Common myeloid progenitor, CD34-positive (primary cell): Measurements from ENCODE around the gene ST6GALNAC3.

Experiments
- CTCF ChIA-PET: fragments of 350-600 bp; sonication (Branson Sonifier 250); formaldehyde crosslinking; loops from one replicate; lab custom pipeline; 2021; ENCODE audit warnings: antibody characterized with exemption; lab: Charles Lee
- POLR2A ChIA-PET: fragments of 350-600 bp; sonication (Branson Sonifier 250); formaldehyde crosslinking; loops from one replicate; lab custom pipeline; 2021; ENCODE audit warnings: antibody characterized with exemption; lab: Charles Lee
- DNase-seq, 3 donors: peaks; one replicate each; pipeline versions ENCODE4 v3.0.0 to v3.0.0-alpha.2; 2013
- H3K27ac ChIP-seq, 2 experiments: 1 replicate in 1 of 2; 2 replicates in 1 of 2; pipeline ENCODE4 v1.7.0; 2013; ENCODE audit warnings: inconsistent platforms in 2 of 2, low read length in 2 of 2, mild to moderate bottlenecking in 2 of 2, low read depth in 1 of 2, moderate library complexity in 1 of 2; ENCODE audit not compliant: severe bottlenecking in 2 of 2, insufficient read depth in 1 of 2, poor library complexity in 1 of 2
- H3K27me3 ChIP-seq, 5 experiments: replicated peaks in 2 of 5; 1 replicate in 3 of 5; 2 replicates in 2 of 5; pipeline versions ENCODE4 v1.6.1 to v1.7.0; 2013; ENCODE audit warnings: low read length in 4 of 5, mild to moderate bottlenecking in 2 of 5, moderate library complexity in 2 of 5, inconsistent platforms in 1 of 5; ENCODE audit not compliant: insufficient read depth in 5 of 5, control insufficient read depth in 4 of 5
- H3K36me3 ChIP-seq, 4 experiments: 1 replicate in 2 of 4; 2 replicates in 2 of 4; pipeline versions ENCODE4 v1.6.1 to v1.7.0; 2013; ENCODE audit warnings: low read length in 3 of 4, control low read depth in 1 of 4, mild to moderate bottlenecking in 1 of 4; ENCODE audit not compliant: control insufficient read depth in 4 of 4, insufficient read depth in 4 of 4
- H3K4me1 ChIP-seq, 4 experiments: 1 replicate in 3 of 4; 2 replicates in 1 of 4; pipeline versions ENCODE4 v1.6.1 to v1.7.1; 2013; ENCODE audit warnings: low read length in 3 of 4, mild to moderate bottlenecking in 3 of 4, control low read depth in 1 of 4, inconsistent platforms in 1 of 4, moderate library complexity in 1 of 4; ENCODE audit not compliant: control insufficient read depth in 4 of 4, insufficient read depth in 4 of 4; ENCODE audit errors: control extremely low read depth in 1 of 4
- H3K4me3 ChIP-seq, 7 experiments: 1 replicate in 4 of 7; 2 replicates in 3 of 7; pipeline versions ENCODE4 v1.5.1 to v1.7.0; 2013; ENCODE audit warnings: mild to moderate bottlenecking in 7 of 7, low read length in 6 of 7, moderate library complexity in 6 of 7, inconsistent platforms in 2 of 7, low read depth in 2 of 7, control low read depth in 1 of 7; ENCODE audit not compliant: insufficient read depth in 4 of 7, control insufficient read depth in 1 of 7; ENCODE audit errors: extremely low read depth in 1 of 7
- H3K9me3 ChIP-seq, 5 experiments: 1 replicate in 4 of 5; 2 replicates in 1 of 5; pipeline versions ENCODE4 v1.6.1 to v1.7.1; 2013; ENCODE audit warnings: low read length in 4 of 5, mild to moderate bottlenecking in 2 of 5, inconsistent platforms in 1 of 5, low read depth in 1 of 5, moderate library complexity in 1 of 5; ENCODE audit not compliant: control insufficient read depth in 4 of 5, insufficient read depth in 2 of 5; ENCODE audit errors: control extremely low read depth in 1 of 5
- WGBS: methylation state at CpG from one replicate; pipeline ENCODE4 v1.1.5; 2013; ENCODE audit not compliant: insufficient coverage; 5-methylcytosine and 5-hydroxymethylcytosine counted together

The ST6GALNAC3 gene

GRCh38 chr1:76144247-76144646 is 69.7 kb downstream of the ST6GALNAC3 start:
- ChIA-PET POLR2A (no interaction called here), CTCF (interaction anchor here (1.0 to 2.0 kb wide), 2 partner anchors 154 to 982 kb away, joined by 3 to 4 read pairs; no protein-coding TSS in a partner anchor)
- Histone ChIP-seq H3K27me3 (no peaks in the 10 kb centered on the region), H3K36me3 (no peaks in the 10 kb centered on the region), H3K27ac (no peak overlapping the region), H3K4me3 (no peak overlapping the region), H3K9me3 (no peaks in the 10 kb centered on the region), H3K4me1 (no peaks in the 10 kb centered on the region)
- no peak for DNase-seq
- WGBS: no CpG with 5 or more reads among the region's 2 CpGs

- POLR2A ChIA-PET: no interaction called here
- CTCF ChIA-PET: interaction anchor here (1.0 to 2.0 kb wide), 2 partner anchors 155 to 981 kb away, joined by 3 to 4 read pairs; no protein-coding TSS in a partner anchor
- DNase-seq: no peak
Observed at GRCh38 chr1:76145332-76145731, 70.8 kb downstream of the ST6GALNAC3 start.

GRCh38 chr1:76146184-76146583 is 71.6 kb downstream of the ST6GALNAC3 start:
- H3K36me3 ChIP-seq: no peaks in the 10 kb centered on the region
- H3K9me3 ChIP-seq: no peaks in the 10 kb centered on the region
- 100% methylated on average over 1 of the region's 1 CpG for WGBS
- H3K4me1 ChIP-seq: no peaks in the 10 kb centered on the region
- H3K27ac ChIP-seq: no peak overlapping the region
- H3K27me3 ChIP-seq: no peaks in the 10 kb centered on the region
- H3K4me3 ChIP-seq: no peak overlapping the region
- CTCF ChIA-PET: interaction anchor here (0.6 kb wide), 1 partner anchor 92 kb away, joined by 3 read pairs; no protein-coding TSS in a partner anchor
- POLR2A ChIA-PET: no interaction called here
- DNase-seq: no peak

More at GRCh38 chr1:76145332-76145731, 70.8 kb downstream of the ST6GALNAC3 start:
- 94% methylated on average over 4 of the region's 6 CpGs for whole genome bisulfite sequencing
- Histone ChIP-seq H3K4me1 (no peaks in the 10 kb centered on the region), H3K4me3 (no peak overlapping the region), H3K27me3 (no peaks in the 10 kb centered on the region), H3K36me3 (no peaks in the 10 kb centered on the region), H3K27ac (no peak overlapping the region), H3K9me3 (no peaks in the 10 kb centered on the region)

GRCh38 chr1:76147917-76148316 is 73.4 kb downstream of the ST6GALNAC3 start:
- no peaks in the 10 kb centered on the region for H3K27me3 ChIP-seq
- no peaks in the 10 kb centered on the region for H3K9me3 ChIP-seq
- H3K4me3 ChIP-seq: no peak overlapping the region
- no peak for DNase-seq
- H3K4me1 ChIP-seq: no peaks in the 10 kb centered on the region
- H3K27ac ChIP-seq: no peak overlapping the region
- CTCF ChIA-PET: interaction anchor here (1.9 kb wide), 1 partner anchor 12 kb away, joined by 6 read pairs; no protein-coding TSS in a partner anchor
- H3K36me3 ChIP-seq: no peaks in the 10 kb centered on the region
- no CpG with 5 or more reads among the region's 4 CpGs for WGBS
- POLR2A ChIA-PET: no interaction called here

- ChIA-PET POLR2A (no interaction called here), CTCF (interaction anchor here (1.9 kb wide), 1 partner anchor 12 kb away, joined by 6 read pairs; no protein-coding TSS in a partner anchor)
- Histone ChIP-seq H3K4me3 (no peak overlapping the region), H3K36me3 (no peaks in the 10 kb centered on the region), H3K27me3 (no peaks in the 10 kb centered on the region), H3K27ac (no peak overlapping the region), H3K9me3 (no peaks in the 10 kb centered on the region), H3K4me1 (no peaks in the 10 kb centered on the region)
- no CpG with 5 or more reads among the region's 2 CpGs for WGBS
- DNase-seq: no peak
Observed at GRCh38 chr1:76148460-76148859, 73.9 kb downstream of the ST6GALNAC3 start.

GRCh38 chr1:76153841-76154205 is 79.3 kb downstream of the ST6GALNAC3 start:
- H3K4me1 ChIP-seq: peaks cover 0 to 7% (median 4%) of the 10 kb centered on the region in 4 experiments
- DNase-seq: no peak
- ChIA-PET POLR2A (no interaction called here), CTCF (interaction anchor here (0.9 to 3.5 kb wide), 14 partner anchors 8 to 992 kb away, joined by 3 to 21 read pairs (median 4); no protein-coding TSS in a partner anchor)
- H3K4me3 ChIP-seq: no peak overlapping the region
- no peaks in the 10 kb centered on the region for H3K36me3 ChIP-seq
- H3K27me3 ChIP-seq: no peaks in the 10 kb centered on the region
- 87% methylated on average over 8 of the region's 8 CpGs for WGBS
- H3K27ac ChIP-seq: no peak overlapping the region
- H3K9me3 ChIP-seq: no peaks in the 10 kb centered on the region

- CTCF ChIA-PET: interaction anchor here (0.7 to 3.5 kb wide), 18 partner anchors 9 to 991 kb away, joined by 3 to 21 read pairs (median 4); no protein-coding TSS in a partner anchor
- no peaks in the 10 kb centered on the region for H3K36me3 ChIP-seq
- H3K4me3 ChIP-seq: peak overlapping the region; percentile 22 to 81 (median 70)
- POLR2A ChIA-PET: no interaction called here
- DNase-seq: peak; percentile 76 to 85 (median 83)
- WGBS: 0% methylated on average over 16 of the region's 17 CpGs
- peaks cover 0 to 7% (median 4%) of the 10 kb centered on the region in 4 experiments for H3K4me1 ChIP-seq
- no peaks in the 10 kb centered on the region for H3K27me3 ChIP-seq
- H3K9me3 ChIP-seq: no peaks in the 10 kb centered on the region
- H3K27ac ChIP-seq: no peak overlapping the region
Observed at GRCh38 chr1:76154206-76154956, 79.8 kb downstream of the ST6GALNAC3 start.
